Measurements from ENCODE around the gene RBP3.

GRCh38 chr10:47371629-47372485 is 23.7 kb downstream of the RBP3 start:
- TF ChIP-seq POLR2A (IDR thresholded peaks at IDR 0.05; ENCODE audit: low read depth, low read length) (no peak), ELK1 (IDR thresholded peaks at IDR 0.05; ENCODE audit: borderline replicate concordance, low read depth, low read length) (no peak), CTCF (conservative IDR thresholded peaks at IDR 0.05; ENCODE audit: low read depth, low read length) (no peak)

Measured in IMR-90 (cell line).